ENCODE measurements around the gene NAA30.
"Not testable (repeated sequence)": the region's sequence is repeated elsewhere in the genome, so short reads cannot be mapped to it uniquely, and the experiment has no call there.

The NAA30 gene

DNA sequence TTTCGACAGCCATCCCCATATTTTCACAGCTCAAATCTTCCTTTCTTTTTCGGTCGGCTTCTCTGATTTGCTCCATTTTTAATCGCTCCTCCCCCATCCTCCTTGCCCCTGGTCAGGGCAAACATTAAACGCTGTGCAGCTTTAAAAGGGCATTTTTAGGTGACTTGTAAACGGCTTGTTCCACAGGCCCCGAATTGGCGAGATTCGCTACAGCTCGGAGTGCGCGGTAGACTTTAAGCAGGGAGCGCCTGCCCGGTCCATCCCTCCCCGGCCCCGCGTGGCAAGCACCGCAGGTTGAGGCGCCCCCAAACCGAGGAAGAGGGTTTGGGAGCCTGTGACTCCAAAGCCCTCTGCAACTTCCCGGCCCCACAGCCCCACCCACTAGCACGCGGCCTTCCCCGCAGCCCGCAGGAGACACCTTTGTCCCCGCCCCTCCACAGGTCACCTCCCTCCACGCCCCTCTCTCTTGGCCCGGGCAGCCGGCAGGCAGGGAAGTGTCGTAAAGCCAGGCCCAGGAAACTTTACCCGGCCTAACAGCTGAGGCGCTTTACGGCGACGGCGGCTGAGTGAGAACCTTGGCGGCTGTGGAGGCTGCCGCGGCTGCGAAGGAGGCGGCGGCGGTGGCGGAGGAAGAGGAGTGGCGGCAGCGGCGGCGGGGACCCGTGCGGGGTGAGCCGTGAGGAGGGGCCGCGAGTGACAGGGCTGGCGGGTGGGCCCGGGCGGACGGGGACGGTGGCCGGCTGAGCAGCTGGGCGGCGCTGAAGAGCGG is at the start of gene NAA30:
TSS of gene NAA30 (plus strand) at position 550 of the 769 bp plus-strand sequence. CDS start 372 bp downstream, outside the sequence.
- peak; percentile 93 for DNase-seq

DNA sequence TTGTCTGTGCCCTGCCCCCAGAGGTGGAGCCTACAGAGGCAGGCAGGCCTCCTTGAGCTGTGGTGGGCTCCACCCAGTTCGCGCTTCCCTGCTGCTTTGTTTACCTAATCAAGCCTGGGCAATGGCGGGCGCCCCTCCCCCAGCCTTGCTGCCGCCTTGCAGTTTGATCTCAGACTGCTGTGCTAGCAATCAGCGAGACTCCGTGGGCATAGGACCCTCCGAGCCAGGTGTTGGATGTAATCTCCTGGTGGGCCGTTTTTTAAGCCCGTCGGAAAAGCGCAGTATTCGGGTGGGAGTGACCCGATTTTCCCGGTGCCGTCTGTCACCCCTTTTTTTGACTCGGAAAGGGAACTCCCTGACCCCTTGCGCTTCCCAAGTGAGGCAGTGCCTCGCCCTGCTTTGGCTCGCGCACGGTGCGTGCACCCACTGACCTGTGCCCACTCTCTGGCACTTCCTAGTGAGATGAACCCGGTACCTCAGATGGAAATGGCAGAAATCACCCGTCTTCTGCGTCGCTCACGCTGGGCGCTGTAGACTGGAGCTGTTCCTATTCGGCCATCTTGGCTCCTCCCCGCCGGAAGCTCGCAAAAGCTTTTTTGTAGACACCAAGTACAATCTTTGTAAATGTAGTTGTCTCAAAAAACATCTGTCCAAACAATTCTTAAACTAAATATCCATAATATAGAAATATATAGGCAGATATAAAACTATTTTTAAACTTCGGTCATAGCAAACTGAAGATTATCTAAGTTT is 46.7 kb upstream of the NAA30 start:
- not testable (repeated sequence) for DNase-seq

DNA sequence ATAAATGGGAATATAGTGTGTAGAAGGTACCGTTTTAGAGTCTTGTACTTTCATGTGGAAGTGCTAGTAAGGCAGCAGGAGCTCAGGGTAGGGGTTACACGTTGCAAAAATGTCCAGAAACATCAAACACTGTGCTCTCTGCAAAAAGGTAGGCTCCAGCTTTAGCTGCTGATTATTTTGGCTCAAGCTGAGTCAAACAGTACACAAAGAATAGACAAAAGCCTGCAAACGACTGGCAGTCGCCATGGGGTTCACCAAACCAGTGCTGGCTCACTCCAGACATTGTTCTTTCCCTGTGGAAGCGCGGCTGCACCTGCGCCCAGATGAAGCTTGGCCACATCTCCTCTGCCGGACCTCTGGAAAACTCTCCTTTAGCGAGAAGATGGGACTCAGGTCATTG is 45.3 kb upstream of the NAA30 start:
- DNase-seq = peak; percentile 68

DNA sequence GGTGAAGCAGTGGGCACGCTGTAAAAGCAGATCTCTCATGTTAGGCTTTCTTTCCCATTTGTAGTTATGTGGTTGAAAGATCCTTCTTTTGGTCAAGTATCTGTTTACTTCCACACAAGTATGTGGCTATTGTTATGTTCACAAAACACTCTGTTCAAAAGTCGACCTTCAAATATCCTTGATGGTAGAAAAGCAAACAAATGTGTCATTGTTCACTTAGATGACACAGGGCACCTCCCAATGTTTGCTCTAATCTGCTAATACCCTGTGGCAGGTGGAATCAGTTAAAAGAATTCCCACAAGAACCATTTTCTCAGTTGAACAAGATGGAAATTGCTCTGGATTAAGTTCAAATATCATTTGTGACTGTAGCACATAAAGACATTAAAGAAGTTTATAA is 43.6 kb upstream of the NAA30 start:
- DNase-seq = peak; percentile 66

DNA sequence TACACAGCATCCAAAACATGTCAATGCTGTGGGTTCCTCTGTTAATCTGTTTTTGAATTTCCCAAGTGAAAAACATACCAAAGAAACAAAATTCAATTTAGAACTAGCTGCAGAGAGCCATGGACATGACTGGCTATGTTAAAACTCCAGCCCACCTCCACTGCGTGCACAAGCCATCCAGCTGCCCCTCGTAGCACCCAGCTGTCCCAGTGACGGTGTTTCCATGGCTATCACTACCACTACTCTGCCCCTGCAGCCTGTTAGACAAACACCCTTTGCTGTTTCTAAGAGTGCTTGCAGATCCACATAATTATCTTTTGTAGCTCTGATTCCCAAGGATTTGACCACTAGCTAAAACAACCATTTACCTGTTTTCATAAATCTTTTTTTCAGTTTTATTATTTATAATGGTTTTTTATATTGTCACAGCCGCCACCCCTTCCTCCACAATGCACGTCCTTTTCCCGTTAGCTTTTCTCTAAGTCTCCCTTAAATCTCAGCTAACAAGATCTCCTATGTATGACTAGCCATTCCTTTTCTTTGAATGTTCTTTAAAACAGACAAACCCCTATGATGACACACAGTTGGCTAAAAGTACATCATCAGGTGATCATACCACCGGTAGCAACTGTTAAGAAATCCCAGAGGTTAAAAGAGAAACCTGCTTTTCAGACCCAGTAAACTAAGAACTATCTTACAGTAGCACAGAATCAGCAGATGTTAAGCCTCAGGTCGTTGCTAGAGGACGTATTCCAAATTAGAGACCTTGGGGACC is 37.8 kb upstream of the NAA30 start:
- DNase-seq = peak; percentile 60

DNA sequence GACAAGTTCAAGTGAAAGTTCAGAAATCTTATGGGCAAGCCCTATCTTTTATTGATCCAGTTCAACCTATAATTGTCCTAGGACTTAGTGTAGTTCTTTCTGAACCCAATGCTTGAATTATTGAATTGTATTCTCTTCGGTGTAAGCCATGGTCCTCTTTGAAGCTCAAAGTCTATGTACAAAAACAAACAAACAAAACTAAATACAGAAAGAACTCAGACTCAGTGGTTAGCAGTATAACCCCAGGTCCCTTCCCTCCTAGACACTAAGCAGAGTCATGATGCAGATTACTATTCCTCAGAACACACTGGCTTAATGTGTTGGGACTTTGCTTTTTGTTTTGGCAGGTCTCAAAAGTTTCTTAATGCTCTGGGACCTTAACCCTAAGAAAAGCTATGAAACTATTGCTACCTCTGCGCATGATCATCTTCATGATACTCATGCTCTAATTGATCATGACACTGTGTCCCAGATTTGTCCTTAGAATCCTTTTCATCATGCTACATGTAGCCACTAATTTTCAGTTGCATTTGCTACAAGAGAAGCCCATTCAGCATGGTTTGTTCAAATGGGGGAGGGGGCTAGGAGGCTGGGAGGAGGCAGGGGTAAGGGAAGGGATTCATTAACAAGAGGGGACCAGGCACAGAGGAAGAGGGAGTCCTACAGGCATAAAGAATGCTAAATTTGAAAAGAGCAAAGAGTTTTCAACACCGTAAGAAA is 35.1 kb upstream of the NAA30 start:
- DNase-seq = no peak

DNA sequence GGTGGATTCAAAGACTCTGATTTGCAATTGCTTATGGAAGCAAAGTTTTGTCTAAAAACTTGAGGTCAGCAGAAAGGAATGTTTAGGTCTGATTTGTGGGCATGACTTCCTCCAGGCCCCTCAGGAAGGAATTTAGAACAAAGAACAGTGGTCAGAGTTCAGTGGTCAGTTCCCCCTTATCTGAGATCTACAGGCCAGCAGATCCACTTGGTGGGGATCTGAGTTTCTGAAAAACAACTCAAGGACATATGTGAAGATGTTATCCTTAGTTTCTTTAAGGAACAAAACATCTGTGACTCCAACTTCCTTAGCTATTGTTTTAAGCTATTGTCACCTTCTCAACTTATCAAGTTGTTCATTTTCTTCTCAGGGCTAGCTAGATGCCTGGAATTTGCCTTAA is 28.0 kb upstream of the NAA30 start:
- DNase-seq = no peak

DNA sequence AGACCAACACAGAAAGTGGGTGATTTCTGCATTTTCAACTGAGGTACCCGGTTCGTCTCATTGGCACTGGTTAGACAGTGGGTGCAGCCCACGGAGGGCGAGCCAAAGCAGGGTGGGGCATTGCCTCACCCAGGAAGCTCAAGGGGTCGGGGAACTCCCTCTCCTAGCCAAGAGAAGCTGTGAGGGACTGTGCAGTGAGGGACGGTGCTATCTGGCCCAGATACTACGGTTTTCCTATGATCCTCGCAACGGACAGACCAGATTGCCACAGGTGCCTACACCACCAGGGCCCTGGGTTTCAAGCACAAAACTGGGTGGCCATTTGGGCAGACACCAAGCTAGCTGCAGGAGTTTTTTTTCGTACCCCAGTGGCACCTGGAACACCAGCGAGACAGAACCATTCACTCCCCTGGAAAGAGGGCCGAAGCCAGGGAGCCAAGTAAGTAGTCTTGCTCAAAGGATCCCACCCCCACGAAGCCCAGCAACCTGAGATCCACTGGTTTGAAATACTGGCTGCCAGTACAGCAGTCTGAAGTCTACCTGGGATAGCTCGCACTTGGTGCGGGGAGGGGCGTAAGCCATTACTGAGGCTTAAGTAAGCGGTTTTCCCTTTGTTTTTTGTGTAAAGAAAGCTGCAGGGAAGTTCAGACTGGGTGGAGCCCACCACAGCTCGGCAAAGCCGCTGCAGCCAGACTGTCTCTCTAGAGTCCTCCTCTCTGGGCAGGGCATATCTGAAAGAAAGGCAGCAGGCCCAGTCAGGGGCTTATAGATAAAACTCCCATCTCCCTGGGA is 25.5 kb upstream of the NAA30 start:
- DNase-seq = peak; percentile 59

DNA sequence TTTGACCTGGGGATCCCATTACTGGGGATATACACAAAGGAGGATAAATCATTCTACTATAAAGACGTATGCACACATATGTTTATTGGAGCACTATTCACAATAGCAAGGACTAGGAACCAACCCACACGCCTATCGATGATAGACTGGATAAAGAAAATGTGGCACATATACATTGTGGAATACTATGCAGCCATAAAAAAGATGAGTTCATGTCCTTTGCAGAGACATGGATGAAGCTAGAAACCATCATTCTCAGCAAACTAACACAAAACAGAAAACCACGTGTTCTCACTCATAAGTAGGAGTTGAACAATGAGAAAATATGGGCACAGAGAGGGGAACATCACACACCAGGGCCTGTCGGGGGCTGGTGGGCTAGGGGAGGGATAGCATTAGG is 20.2 kb upstream of the NAA30 start:
- DNase-seq = not testable (repeated sequence)

DNA sequence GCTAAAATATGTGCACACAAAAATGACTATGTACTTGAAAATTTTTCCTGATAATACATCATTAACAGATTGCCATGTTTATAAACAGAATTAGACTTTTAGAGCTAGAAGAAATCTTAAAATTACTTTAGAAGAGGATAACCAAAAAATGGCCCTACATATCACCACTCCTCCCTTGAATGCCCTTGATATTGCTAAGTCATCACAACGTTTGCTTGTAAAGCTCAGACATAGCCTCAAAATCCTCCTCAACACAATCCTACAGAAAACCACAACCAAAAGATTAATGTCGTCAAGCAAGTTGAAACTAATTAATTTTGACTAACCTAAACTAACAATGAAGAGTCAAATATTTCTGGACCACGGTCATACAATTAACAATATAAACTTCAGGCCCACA is 19.4 kb upstream of the NAA30 start:
- no peak for DNase-seq

DNA sequence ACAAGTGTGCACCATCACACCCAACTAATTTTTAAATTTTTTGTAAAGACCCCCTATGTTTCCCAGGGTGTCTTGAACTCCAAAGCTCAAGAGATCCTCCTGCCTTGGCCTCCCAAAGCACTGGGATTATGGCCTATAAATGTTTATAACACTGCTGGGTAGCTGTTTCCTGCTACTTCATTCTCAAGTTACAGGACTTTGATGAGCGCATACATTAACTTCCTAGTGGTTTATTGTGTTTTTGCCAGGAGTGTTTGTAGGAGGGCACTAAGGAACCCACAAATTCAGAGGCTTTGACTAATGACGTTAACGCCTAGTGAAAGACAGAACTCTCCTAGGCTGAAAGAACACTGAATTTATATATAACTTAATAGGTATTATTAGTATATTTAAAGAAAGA is 15.2 kb upstream of the NAA30 start:
- no peak for DNase-seq

DNA sequence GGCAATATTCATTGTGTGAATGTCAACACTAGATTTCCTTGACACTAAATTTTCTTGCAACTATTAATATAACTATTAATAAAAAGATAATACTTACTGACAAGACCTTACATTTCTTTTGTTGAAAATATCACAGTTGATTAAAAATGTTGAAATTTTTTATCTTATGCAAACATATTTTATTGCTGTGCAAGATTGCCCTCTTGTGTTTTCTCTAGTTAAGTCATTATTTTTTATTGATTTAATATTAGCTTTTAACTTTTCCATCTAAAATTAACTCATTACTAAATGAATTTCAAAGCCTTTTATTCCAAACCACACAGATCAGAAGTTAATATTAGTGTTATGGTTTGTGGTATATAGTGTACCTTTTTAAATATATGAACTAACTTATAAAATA is 11.7 kb upstream of the NAA30 start:
- no peak for DNase-seq

DNA sequence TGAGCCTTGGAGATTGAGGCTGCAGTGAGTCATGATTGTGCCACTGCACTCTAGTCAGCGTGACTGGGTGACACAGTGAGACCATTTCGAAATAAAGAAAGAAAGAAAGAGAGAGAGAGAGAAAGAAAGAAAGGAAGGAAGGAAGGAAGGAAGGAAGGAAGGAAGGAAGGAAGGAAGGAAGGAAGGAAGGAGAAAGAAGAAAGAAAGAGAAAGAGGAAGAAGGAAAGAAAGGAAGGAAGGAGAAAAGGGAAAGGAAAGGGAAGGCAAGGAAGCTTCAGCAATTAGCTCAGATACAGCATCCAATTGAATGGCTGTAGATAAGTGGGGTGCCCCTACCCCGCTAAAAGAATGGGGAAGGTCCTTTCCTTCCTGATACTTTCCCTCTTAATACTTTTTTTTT is 9.5 kb upstream of the NAA30 start:
- DNase-seq = no peak

DNA sequence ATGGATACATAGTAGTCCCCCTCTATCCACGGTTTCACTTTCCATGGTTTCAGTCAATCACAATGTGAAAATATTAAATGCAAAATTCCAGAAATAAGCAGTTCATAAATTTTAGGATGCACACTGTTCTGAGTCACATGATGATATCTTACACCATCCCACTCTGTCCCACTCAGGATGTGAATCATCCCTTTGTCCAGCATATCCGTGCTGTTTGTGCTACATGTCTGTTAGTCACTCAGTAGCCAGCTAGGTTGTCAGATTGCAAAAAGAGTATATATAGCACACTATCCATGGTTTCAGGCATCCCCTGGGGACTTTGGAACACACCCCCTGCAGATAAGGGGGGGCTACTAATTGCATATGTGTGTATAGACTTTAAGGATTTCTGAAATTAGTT is 8.1 kb upstream of the NAA30 start:
- DNase-seq = no peak

DNA sequence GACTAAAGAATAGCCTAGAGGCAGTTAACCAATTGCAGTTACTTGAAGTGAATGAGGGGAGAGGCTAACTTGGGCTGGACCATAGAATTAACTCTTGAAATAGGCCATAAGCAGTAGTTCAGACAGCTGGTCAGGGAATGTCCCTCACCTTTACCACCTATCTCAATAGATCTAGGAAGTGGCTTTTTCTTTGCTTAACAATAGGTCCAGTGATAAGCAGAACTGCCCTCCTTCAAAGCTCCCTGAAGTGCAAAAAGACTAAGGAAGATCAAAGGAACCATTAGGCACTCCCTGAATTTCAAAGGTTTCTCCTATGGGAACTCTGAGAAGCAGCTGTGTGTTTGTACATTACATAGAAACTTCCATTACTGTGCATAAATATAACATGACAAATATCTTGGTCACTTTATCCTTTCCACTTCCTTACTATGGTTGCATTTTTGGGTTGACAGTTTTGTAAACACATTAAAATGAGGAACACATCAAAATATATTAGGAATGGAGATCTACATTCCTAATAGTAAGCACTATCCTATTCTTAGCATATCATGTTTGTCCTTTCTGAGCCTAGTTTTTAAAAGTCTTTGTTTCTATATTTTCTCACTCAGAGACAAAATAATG is 7.2 kb upstream of the NAA30 start:
- DNase-seq = no peak

DNA sequence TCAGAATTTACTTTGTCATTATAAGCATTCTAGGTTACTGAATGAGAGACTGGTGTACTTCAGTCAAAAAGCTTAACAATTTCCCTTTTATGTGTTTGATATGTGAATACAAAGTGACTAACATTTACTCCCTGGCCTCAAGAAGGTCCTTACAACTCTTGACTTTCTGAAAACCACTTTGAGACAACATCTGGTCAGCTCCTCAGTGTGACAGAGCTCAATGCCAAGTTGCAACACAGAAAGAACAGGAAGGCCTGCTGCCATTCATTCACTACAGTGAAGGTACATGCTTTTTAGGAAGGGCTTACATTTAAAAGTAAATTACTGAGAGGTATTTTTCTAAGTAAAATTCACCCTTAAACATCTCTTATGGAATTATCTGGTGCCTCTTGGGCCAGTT is 2.3 kb upstream of the NAA30 start:
- DNase-seq = no peak

DNA sequence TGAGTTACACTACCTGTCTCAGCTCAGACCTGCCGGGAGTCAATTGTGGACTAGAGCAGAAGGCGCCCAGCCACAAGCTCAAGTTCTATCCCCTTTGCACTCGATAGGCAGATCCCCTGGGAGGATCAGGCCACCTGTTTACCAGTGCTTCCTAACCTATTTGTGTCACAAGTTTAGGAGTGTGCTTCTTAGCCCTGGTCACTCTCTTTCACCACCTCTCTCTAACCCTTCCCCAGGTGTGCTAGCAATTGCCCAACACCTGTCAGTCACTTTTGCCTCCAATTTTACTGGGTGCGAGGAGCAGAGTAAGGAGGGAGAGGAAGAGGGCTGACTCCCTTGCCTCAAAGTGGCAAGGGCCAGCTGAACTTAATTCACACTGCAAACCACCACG is 745 bp upstream of the NAA30 start:
- peak; percentile 24 for DNase-seq

DNA sequence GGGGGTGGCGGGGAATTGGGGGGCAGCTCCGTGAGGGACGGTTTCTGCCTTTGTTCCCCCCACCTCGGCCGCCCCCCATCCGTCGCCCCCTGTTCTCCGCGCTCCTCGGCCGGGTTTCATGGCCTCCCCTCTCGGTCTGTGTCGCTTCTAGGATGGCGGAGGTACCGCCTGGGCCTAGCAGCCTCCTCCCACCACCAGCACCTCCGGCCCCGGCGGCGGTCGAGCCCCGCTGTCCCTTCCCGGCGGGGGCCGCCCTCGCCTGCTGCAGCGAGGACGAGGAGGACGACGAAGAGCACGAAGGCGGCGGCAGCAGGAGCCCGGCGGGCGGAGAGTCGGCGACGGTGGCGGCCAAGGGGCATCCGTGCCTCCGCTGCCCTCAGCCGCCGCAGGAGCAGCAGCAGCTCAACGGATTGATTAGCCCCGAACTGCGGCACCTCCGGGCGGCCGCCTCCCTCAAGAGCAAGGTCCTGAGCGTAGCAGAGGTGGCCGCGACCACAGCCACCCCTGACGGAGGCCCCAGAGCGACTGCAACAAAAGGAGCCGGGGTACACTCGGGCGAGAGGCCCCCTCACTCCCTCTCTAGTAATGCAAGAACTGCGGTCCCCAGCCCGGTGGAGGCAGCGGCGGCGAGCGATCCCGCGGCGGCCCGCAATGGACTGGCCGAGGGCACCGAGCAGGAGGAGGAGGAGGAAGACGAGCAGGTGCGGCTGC is 575 bp downstream of the NAA30 start:
- peak; percentile 60 for DNase-seq

DNA sequence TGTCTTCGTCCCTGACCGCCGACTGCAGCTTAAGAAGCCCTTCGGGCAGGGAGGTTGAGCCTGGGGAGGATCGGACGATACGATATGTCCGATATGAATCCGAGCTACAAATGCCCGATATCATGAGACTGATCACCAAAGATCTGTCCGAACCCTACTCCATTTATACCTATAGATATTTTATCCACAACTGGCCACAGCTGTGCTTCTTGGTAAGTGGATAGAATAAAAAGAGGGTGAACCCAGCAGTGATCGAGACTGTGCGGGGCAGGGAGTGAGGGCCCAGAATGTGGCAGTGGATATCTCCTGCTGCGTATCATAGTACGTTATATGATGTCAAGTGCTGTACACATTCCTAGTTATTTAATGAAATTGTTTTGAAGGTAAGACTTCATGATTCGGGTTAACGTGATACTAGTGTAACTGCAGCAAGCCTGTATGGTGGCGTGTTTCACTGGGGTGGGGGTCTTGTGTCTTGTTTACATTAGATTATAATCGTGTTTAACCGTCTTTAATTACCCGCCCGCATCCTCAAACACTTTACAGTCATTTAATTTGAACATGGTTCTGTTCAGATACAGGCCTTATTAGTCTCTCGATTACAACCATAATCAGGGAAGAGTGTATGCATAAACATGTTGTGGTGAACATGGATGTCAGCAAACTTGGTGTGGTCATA is 1.3 kb downstream of the NAA30 start:
- DNase-seq = peak; percentile 17

DNA sequence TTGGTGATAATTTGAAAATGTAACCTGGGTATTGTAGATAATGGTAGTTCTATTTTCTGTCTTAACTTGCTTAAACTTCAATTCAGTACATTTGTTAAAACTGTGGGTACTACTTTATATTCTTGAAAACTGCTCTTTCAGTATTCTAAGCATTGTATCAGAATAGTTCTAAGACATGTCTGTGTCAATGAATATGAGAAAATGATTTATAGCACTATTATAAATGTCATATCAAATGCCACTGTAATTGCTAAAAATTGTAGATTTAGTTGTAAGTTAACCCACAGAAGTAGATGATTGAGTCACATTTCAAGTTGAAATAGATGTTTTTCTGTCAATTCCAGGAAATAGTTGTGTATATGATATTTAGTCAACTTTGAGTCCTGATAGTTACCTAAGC is 2.4 kb downstream of the NAA30 start:
- DNase-seq = no peak

Measured in NCI-H146 (cell line).